Measurements from ENCODE around the gene CREB3L2. TPM values are rescaled to one million over a fixed set of nuclear protein-coding genes. Genes with fewer than 3 reads are reported as not detected.
"Not testable (repeated sequence)": the region's sequence is repeated elsewhere in the genome, so short reads cannot be mapped to it uniquely, and the experiment has no call there.

CREB3L2 gene
- total and polyA plus RNA-seq, 2 of the 13 experiments (the other 11 are each of a cell fraction or from before 2014, with no cell fraction given) = 22.1 to 41.1 TPM

- TF ChIP-seq ZNF142 (CRISPR knock-in tag; IDR thresholded peaks at IDR 0.05) (no peak), MTF2 (CRISPR knock-in tag; IDR thresholded peaks at IDR 0.05; ENCODE audit: borderline replicate concordance) (no peak), ZNF546 (CRISPR knock-in tag; conservative IDR thresholded peaks at IDR 0.05) (no peak)
Measured at GRCh38 chr7:137928626-137929025, 73.3 kb downstream of the CREB3L2 start (continued).

- no peak overlapping the region for H2AFZ ChIP-seq (ENCODE audit: low read length)
- no TSS peak for BruUV-seq (replicated peaks)
- peaks cover 77% of the 10 kb centered on the region for H3K79me2 ChIP-seq (ENCODE audit: insufficient read depth, low read length)
- no peak for DNase-seq (ENCODE audit: low spot score)
- ChIA-PET CTCF (ENCODE audit: low intra/inter-chr PET ratio, low total read pairs) (no interaction called here), POLR2A (interaction anchor here (0.6 kb wide), 1 partner anchor 11 kb away, joined by 3 read pairs; no protein-coding TSS in a partner anchor)
- in situ Hi-C loops (cut with HindIII; ENCODE audit: extremely low pct_ligation_motif_present, low pct_unique_long_range_greater_than_20kb) (no loop called here), intact Hi-C loops (cut with micrococcal nuclease; ENCODE audit: unreplicated experiment) (no loop called here)
- H3K4me1 ChIP-seq (ENCODE audit: insufficient read depth, low read length) = peaks cover 26% of the 10 kb centered on the region
- peaks cover 19 to 57% of the 10 kb centered on the region in 2 experiments for H3K36me3 ChIP-seq (replicated peaks in 1 of 2; ENCODE audit: control insufficient read depth in 1 of 2, insufficient read depth in 2 of 2, low read length in 2 of 2)
- no peak for FAIRE-seq
- H4K20me1 ChIP-seq (ENCODE audit: insufficient read depth, low read length) = peaks cover 14% of the 10 kb centered on the region; the same call in 1 of the 2 replicates
- TF ChIP-seq ZNF512 (CRISPR knock-in tag; IDR thresholded peaks at IDR 0.05) (0 out of 2 replicates have a peak, but pooled peaks have one; percentile 24), ZFP36L2 (CRISPR knock-in tag; IDR thresholded peaks at IDR 0.05) (no peak), PCBP2 (optimal IDR thresholded peaks at IDR 0.05; ENCODE audit: low read depth, low read length, poor library complexity, severe bottlenecking) (peak; percentile 0), WIZ (CRISPR knock-in tag; IDR thresholded peaks at IDR 0.05) (no peak)
- no peak overlapping the region for H3K27ac ChIP-seq (ENCODE audit: extremely low read length, insufficient read depth, low read length)
- H3K4me2 ChIP-seq (ENCODE audit: low read depth, low read length) = no peak overlapping the region
- H3K9ac ChIP-seq (ENCODE audit: insufficient read depth, low read depth, low read length) = no peak overlapping the region
- no peaks in the 10 kb centered on the region for H3K9me3 ChIP-seq (ENCODE audit: low read length)
- H3K4me3 ChIP-seq (replicated peaks in 1 of 3; ENCODE audit: insufficient read depth in 1 of 3, low read depth in 2 of 3, low read length in 3 of 3) = no peak overlapping the region
- no peaks in the 10 kb centered on the region for H3K27me3 ChIP-seq (ENCODE audit: control insufficient read depth in 1 of 2, insufficient read depth in 2 of 2, low read length in 2 of 2)
- no peak for ATAC-seq
Measured at GRCh38 chr7:137927386-137927785, 74.5 kb downstream of the CREB3L2 start.

- CTCF ChIA-PET (ENCODE audit: low intra/inter-chr PET ratio, low total read pairs); FAIRE-seq; ATAC-seq; H3K9me3 ChIP-seq (ENCODE audit: low read length); POLR2A ChIA-PET; H3K4me3 ChIP-seq (replicated peaks in 1 of 3; ENCODE audit: insufficient read depth in 1 of 3, low read depth in 2 of 3, low read length in 3 of 3); H2AFZ ChIP-seq (ENCODE audit: low read length); H4K20me1 ChIP-seq (ENCODE audit: insufficient read depth, low read length); H3K4me2 ChIP-seq (ENCODE audit: low read depth, low read length); H3K9ac ChIP-seq (ENCODE audit: insufficient read depth, low read depth, low read length); DNase-seq (ENCODE audit: low spot score); H3K27ac ChIP-seq (ENCODE audit: extremely low read length, insufficient read depth, low read length); H3K27me3 ChIP-seq (ENCODE audit: control insufficient read depth in 1 of 2, insufficient read depth in 2 of 2, low read length in 2 of 2); BruUV-seq (replicated peaks); in situ Hi-C loops (cut with HindIII; ENCODE audit: extremely low pct_ligation_motif_present, low pct_unique_long_range_greater_than_20kb); intact Hi-C loops (cut with micrococcal nuclease; ENCODE audit: unreplicated experiment): not testable (repeated sequence)
- Histone ChIP-seq H3K4me1 (ENCODE audit: insufficient read depth, low read length) (peaks cover 14% of the 10 kb centered on the region), H3K79me2 (ENCODE audit: insufficient read depth, low read length) (peaks cover 74% of the 10 kb centered on the region), H3K36me3 (replicated peaks in 1 of 2; ENCODE audit: control insufficient read depth in 1 of 2, insufficient read depth in 2 of 2, low read length in 2 of 2) (peaks cover 20 to 66% of the 10 kb centered on the region in 2 experiments)
- WGBS (ENCODE audit: low lambda C conversion rate) = 95% methylated on average over 6 of the region's 6 CpGs
Measured at GRCh38 chr7:137926206-137926605, 75.7 kb downstream of the CREB3L2 start.
